Stimulated activated CD4-positive, alpha-beta T cell treated with anti-CD3 and anti-CD28 coated beads, TNF-alpha, amount 100 ng/mL, for 24 hours (primary cell): ENCODE data around the gene PCDHGB2.
"Not testable (repeated sequence)": the region's sequence is repeated elsewhere in the genome, so short reads cannot be mapped to it uniquely, and the experiment has no call there.

ENCODE experiments used
- DNase-seq, 3 experiments: peaks; one replicate each; pipeline ENCODE4 v3.0.0-alpha.2; 2020; ENCODE audit warnings: low read depth in 3 of 3

Gene PCDHGB2

DNA sequence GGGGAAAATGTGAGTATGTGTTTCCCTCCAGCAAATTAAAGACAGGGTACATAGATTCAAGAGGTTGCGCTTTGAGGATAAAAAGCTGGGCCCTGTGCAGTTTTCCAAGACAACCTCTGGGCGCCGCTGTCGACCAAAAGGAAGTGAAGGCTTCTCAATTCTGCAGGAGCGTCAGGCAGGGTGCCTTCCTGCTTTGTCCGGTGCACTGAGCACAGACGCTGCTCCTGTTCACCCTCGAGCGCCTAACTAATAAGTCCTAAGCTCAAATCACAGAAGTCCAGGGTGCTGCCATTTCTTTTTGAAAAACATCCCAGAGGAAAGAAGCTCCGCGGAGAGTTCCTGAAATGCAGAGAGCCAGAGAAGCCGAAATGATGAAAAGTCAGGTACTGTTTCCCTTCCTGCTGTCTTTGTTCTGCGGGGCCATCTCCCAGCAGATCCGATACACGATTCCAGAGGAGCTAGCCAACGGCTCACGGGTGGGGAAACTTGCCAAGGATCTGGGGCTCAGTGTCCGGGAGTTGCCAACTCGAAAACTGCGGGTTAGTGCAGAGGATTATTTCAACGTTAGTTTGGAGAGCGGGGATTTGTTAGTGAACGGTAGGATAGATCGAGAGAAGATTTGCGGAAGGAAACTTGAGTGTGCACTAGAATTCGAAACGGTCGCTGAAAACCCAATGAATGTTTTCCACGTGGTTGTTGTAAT, 9.7 kb upstream of the PCDHGB2 start, which contains the start of gene PCDHGB1:
Gene PCDHGB1, plus strand, starts transcription at position 183 of the 703 bp plus-strand sequence. Its CDS starts 162 bp downstream, at position 345.
- DNase-seq: peak in 1 of 3 experiments; percentile 27

DNA sequence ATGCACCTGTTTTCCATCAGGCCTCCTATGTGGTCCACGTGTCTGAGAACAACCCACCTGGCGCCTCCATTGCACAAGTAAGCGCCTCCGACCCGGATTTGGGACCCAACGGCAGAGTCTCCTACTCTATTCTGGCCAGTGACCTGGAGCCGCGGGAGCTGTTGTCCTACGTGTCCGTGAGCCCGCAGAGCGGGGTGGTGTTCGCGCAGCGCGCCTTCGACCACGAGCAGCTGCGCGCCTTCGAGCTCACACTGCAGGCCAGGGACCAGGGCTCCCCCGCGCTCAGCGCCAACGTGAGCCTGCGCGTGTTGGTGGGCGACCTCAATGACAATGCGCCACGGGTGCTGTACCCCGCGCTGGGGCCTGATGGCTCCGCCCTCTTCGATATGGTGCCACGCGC, 8.2 kb upstream of the PCDHGB2 start:
- no peak for DNase-seq

DNA sequence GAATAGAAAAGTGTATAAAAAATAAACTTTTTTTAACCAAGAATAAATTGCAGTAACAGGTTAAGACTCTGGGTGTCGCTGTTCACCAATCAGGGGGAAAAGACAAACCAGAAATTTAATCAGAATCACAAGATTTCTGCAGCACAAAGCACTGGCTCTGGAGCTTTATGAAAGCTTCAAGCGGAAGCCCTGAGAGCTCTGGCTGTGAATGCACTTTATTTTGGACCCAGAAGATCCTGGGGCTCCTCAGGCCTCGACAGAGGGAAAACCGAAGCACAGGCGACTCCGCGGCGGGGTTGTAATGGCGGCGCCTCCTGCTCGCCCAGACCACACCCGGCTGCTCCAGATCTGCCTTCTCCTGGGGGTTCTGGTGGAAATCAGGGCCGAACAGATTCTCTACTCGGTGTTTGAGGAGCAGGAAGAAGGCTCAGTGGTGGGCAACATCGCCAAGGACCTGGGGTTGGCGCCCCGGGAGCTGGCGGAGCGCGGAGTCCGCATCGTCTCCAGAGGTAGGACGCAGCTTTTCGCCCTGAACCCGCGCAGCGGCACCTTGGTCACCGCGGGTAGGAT, 4.8 kb upstream of the PCDHGB2 start, which contains the start of gene PCDHGA4:
Gene PCDHGA4, plus strand, starts transcription at position 122 of the 570 bp plus-strand sequence. Its CDS starts 87 bp downstream, at position 209.
- no peak for DNase-seq

DNA sequence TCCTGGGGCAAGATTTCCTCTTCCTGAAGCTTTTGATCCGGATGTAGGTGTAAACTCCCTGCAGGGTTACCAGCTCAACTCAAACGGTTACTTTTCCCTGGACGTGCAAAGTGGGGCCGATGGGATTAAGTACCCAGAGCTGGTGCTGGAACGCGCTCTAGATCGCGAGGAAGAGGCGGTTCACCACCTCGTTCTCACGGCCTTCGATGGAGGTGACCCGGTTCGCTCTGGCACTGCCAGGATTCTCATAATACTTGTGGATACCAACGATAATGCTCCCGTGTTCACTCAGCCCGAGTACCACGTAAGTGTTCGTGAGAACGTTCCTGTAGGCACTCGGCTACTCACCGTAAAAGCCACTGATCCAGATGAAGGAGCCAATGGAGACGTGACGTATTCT, 4.2 kb upstream of the PCDHGB2 start:
- no peak for DNase-seq

DNA sequence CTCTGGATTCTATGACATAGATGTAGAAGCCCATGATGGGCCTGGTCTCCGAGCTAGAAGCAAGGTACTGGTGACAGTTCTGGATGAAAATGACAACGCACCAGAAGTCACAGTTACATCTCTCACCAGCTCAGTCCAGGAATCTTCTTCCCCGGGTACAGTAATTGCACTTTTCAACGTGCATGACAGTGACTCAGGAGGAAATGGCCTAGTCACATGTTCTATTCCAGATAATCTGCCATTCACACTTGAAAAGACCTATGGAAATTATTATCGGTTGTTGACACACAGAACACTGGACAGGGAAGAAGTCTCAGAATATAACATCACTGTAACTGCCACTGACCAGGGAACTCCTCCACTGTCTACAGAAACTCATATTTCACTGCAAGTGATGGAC, 3.7 kb upstream of the PCDHGB2 start:
- no peak for DNase-seq

DNA sequence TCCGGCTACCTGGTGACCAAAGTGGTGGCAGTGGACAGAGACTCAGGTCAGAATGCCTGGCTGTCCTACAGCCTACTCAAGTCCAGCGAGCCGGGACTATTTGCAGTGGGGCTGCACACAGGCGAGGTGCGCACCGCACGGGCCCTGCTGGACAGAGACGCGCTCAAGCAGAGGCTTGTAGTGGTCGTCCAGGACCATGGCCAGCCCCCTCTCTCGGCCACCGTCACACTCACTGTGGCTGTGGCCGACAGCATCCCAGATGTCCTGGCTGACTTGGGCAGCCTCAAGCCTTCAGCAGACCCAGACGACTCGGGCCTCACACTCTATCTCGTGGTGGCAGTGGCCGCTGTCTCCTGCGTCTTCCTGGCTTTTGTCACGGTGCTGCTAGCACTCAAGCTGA, 2.8 kb upstream of the PCDHGB2 start:
- no peak for DNase-seq

DNA sequence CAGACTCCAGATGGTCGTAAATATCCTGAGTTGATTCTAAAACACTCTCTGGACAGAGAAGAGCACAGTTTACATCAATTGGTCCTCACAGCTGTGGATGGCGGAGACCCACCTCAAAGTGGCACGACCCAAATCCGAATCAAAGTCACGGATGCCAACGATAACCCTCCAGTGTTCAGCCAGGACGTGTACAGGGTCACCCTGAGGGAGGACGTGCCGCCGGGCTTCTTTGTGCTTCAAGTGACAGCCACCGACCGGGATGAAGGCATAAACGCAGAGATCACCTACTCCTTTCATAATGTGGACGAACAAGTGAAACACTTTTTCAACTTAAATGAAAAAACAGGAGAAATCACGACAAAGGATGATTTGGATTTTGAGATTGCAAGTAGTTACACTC, 891 bp downstream of the PCDHGB2 start:
- DNase-seq: no peak

DNA sequence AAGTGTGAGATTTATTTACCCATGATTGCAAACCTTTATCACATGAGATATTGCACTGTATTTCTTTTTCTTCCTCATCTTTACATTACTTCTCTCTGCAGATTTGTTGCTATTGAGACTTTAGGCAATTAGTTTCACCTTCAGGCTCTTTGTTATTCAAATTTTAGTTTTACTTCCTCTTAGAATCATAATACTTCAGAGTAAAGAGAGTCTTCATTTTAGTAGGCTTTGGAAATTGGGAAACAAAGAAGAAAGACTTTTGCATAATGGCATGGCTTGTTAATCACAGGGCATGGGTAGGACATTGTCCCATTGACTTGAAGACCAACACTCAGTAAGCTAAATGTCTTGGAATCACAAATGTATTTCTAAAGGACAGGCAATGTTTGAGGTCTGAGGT, 2.9 kb downstream of the PCDHGB2 start:
- DNase-seq: no peak

DNA sequence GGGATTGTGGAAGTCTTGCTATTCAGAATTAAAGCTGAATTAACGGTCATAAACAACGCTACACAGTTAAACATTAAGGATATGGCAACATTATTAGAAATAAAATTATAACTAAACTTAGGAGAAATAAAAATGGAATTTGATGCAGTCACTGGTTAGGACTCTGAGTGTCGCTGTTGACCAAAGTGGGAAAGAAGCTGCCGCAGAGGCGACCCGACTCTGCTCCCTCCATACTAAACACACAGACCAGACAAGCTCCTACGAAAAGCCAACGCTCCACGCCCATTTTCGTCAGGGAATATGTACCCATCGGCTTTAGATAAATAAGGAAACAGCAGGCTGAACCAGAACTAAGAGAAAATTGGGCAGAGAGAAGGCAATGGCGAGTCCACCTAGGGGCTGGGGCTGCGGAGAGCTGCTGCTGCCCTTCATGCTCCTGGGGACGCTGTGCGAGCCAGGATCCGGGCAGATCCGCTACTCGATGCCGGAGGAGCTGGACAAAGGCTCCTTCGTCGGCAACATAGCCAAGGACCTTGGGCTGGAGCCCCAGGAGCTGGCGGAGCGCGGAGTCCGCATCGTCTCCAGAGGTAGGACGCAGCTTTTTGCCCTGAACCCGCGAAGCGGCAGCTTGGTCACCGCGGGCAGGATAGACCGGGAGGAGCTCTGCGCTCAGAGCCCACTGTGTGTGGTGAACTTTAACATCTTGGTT, 4.3 kb downstream of the PCDHGB2 start, which contains the start of gene PCDHGA5:
Gene PCDHGA5, plus strand, starts transcription at position 211 of the 709 bp plus-strand sequence. Its CDS starts 169 bp downstream, at position 380.
- DNase-seq: no peak

DNA sequence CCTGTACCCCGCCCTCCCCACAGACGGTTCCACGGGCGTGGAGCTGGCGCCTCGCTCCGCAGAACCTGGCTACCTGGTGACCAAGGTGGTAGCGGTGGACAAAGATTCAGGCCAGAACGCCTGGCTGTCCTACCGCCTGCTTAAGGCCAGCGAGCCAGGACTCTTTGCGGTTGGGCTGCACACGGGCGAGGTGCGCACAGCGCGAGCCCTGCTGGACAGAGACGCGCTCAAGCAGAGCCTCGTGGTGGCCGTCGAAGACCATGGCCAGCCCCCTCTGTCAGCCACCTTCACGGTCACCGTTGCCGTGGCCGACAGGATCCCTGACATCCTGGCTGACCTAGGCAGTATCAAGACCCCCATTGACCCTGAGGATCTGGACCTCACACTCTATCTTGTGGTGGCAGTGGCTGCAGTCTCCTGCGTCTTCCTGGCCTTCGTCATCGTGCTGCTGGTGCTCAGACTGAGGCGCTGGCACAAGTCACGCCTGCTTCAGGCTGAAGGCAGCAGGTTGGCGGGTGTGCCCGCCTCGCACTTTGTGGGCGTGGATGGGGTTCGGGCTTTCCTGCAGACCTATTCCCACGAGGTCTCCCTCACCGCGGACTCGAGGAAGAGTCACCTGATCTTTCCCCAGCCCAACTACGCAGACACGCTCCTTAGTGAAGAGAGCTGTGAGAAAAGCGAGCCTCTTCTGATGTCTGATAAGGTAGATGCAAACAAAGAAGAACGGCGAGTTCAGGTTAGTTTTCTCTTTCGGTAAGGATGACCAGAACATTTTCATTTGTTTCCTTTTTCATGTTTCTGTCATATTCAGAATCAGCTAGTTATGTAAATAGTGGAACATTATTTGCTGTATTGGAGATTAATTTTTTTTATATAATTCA, 6.5 kb downstream of the PCDHGB2 start:
- DNase-seq: no peak

DNA sequence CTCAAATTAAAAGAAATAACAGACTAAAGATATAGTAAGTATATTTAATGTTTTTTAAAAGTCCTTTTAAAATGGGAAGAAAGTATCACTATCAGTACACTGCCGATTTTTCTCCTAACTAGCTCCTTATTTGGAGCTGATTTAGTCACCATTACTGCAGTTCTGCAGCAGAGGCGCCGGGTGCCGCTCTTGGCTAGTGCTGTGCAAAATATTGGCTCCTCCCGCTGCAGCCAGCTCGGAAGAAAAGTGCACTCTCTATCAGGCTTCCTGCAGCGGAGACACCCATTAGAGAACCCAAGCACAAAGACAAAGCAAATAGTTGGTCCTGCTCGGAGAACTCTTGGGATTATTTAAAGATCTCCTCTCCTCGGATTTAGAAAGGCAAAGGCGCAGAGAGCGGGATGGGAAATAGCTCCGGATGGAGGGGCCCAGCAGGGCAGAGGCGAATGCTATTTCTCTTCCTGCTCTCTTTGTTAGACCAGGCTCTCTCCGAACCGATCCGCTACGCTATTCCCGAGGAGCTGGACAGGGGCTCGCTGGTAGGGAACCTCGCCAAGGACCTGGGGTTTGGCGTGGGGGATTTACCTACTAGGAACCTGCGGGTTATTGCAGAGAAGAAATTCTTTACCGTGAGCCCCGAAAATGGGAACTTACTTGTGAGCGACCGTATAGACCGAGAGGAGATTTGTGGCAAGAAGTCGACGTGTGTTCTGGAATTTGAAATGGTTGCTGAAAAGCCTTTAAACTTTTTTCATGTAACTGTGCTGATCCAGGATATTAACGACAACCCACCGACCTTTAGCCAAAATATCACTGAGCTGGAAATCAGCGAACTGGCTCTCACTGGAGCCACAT, 10.4 kb downstream of the PCDHGB2 start, which contains the start of gene PCDHGB3:
Gene PCDHGB3, plus strand, starts transcription at position 249 of the 855 bp plus-strand sequence. Its CDS starts 153 bp downstream, at position 402.
- peak in 1 of 3 experiments; percentile 15 for DNase-seq

DNA sequence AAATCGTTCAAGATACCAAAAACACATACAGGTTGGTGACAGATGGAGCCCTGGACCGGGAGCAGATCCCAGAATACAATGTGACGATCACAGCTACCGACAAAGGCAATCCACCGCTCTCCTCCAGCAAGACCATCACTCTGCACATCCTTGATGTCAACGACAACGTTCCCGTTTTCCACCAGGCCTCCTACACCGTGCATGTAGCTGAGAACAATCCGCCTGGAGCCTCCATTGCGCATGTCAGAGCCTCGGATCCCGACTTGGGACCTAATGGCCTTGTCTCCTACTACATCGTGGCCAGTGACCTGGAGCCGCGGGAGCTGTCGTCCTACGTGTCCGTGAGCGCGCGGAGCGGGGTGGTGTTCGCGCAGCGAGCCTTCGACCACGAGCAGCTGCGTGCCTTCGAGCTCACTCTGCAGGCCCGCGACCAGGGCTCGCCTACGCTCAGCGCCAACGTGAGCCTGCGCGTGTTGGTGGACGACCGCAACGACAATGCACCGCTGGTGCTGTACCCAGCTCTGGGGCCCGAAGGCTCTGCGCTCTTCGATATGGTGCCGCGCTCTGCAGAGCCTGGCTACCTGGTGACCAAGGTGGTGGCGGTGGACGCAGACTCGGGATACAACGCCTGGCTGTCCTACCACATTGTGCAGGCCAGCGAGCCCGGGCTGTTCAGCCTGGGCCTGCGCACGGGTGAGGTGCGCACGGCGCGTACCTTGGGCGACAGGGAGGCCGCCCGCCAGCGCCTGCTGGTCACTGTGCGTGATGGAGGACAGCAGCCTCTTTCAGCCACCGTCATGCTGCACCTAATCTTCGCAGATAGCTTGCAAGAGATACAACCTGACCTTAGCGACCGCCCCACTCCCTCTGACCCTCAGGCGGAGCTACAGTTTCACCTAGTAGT, 12.0 kb downstream of the PCDHGB2 start:
- DNase-seq: no peak

DNA sequence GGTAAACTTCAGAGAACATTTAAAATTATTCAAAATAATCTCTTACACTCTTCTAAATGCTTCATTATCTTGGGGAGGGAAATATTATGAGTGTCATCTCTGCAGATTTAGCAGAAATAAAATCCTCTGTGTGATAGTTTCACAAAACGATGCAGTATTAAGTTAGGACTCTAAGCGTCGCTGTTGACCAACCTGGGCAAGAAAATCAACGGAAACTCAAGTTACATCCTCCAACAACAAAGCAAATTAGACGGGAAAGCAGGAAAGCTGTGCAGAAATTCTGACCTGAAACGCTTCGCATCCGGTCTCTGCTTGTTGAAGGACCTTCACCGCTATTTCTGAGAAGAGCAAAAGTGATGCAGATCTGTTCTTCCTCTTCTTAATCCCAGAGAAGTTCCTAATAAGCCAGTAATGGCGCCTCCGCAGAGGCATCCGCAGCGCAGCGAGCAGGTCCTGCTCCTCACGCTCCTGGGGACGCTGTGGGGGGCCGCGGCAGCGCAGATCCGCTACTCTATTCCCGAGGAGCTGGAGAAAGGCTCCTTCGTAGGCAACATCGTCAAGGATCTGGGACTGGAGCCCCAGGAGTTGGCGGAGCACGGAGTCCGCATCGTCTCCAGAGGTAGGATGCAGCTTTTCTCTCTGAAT, 14.0 kb downstream of the PCDHGB2 start, which contains the start of gene PCDHGA6:
Gene PCDHGA6, plus strand, starts transcription at position 219 of the 645 bp plus-strand sequence. Its CDS starts 193 bp downstream, at position 412.
- no peak for DNase-seq

DNA sequence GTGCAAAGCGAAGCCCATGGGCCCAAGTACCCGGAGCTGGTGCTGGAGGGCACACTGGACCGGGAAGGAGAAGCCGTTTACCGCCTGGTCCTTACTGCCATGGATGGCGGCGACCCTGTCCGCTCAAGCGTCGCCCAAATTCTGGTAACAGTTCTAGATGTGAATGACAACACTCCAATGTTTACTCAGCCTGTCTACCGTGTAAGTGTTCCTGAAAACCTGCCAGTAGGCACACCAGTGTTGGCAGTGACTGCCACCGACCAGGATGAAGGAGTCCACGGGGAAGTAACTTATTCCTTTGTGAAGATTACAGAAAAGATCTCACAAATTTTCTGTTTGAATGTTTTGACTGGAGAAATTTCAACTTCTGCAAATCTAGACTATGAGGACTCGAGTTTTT, 14.8 kb downstream of the PCDHGB2 start:
- DNase-seq: no peak

DNA sequence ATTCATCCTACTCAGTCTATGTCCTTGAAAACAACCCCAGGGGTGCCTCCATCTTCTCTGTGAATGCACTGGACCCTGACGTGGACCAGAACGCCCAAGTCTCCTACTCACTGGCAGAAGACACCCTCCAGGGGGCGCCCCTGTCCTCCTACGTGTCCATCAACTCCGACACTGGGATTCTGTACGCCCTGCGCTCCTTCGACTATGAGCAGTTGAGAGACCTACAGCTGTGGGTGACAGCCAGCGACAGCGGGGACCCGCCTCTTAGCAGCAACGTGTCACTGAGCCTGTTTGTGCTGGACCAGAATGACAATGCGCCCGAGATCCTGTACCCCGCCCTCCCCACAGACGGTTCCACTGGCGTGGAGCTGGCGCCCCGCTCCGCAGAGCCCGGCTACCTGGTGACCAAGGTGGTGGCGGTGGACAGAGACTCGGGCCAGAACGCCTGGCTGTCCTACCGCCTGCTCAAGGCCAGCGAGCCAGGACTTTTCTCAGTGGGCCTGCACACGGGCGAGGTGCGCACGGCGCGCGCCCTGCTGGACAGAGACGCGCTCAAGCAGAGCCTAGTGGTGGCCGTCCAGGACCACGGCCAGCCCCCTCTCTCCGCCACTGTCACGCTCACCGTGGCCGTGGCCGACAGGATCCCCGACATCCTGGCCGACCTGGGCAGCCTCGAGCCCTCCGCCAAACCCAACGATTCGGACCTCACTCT, 15.8 kb downstream of the PCDHGB2 start:
- not testable (repeated sequence) for DNase-seq

DNA sequence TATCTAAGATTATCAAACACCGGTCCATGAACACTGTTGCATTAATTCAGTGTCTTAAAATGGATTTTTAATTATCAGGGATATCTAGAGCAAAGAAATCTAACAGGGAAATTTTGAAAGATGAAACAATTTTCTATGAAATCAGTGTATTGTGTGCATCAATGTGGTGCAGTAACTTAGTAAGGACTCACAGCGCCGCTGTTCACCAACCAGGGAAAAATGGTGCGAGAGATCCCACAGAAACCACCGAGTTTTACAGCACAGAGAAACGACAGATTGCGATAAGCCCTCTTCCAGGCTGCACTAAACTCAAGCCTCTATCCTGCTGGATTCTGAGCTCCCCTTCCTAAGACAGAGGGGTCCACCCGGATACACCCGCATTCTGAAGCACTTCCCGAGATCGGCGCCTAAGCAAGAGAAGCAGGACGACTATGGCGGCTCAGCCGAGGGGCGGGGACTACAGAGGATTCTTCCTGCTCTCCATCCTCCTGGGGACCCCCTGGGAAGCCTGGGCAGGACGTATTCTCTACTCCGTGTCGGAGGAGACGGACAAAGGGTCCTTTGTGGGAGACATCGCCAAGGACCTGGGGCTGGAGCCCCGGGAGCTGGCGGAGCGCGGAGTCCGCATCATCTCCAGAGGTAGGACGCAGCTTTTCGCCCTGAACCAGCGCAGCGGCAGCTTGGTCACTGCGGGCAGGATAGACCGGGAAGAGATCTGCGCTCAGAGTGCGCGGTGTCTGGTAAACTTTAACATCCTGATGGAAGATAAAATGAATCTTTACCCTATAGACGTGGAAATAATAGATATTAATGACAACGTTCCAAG, 22.9 kb downstream of the PCDHGB2 start, which contains the start of gene PCDHGA7:
Gene PCDHGA7, plus strand, starts transcription at position 274 of the 826 bp plus-strand sequence. Its CDS starts 158 bp downstream, at position 432.
- DNase-seq: no peak

DNA sequence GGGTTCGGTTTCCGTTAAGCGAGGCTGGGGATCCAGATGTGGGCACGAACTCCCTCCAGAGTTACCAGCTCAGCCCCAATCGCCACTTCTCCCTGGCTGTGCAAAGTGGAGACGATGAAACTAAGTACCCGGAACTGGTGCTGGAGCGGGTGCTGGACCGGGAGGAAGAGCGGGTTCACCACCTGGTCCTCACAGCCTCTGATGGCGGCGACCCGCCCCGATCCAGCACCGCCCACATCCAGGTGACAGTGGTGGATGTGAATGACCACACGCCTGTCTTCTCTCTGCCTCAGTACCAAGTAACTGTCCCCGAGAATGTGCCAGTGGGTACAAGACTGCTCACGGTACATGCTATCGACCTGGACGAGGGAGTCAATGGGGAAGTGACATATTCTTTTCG, 23.6 kb downstream of the PCDHGB2 start:
- no peak for DNase-seq
